Neural cell (in vitro differentiated cells): ENCODE measurements around the gene SDK2. TPM values are rescaled to one million over a fixed set of nuclear protein-coding genes. Genes with fewer than 3 reads are reported as not detected.

Experiments
- H2AFZ ChIP-seq: fragments of 200-600, 300-800 bp; sonication (generic), shearing (Covaris generic); 2 replicates; pipeline ENCODE4 v1.6.0; 2014; ENCODE audit warnings: low read depth, mild to moderate bottlenecking, antibody characterized with exemption, low read length, moderate library complexity
- H3F3A ChIP-seq: fragments of 200-600 bp; shearing (Covaris generic); 2 replicates; pipeline ENCODE4 v1.6.1; 2016; ENCODE audit warnings: mild to moderate bottlenecking, moderate library complexity, mixed read lengths, antibody characterized with exemption, low read length; ENCODE audit not compliant: insufficient read depth, poor library complexity, severe bottlenecking
- H3K27ac ChIP-seq: fragments of 200-600, 300-800 bp; sonication (generic), shearing (Covaris generic); 2 replicates; pipeline ENCODE4 v1.5.1; 2014; ENCODE audit warnings: mild to moderate bottlenecking, low read length, moderate library complexity
- H3K27me3 ChIP-seq: fragments of 300-800, 200-600 bp; sonication (generic), shearing (Covaris generic); 2 replicates; pipeline ENCODE4 v1.6.0; 2014; ENCODE audit warnings: mild to moderate bottlenecking, low read depth, low read length, moderate library complexity; ENCODE audit not compliant: insufficient read depth
- H3K36me3 ChIP-seq: fragments of 300-800, 200-600 bp; sonication (generic), shearing (Covaris generic); 2 replicates; pipeline ENCODE4 v1.5.1; 2014; ENCODE audit warnings: mild to moderate bottlenecking, antibody characterized with exemption, low read length, moderate library complexity; ENCODE audit not compliant: insufficient read depth
- H3K4me2 ChIP-seq: fragments of 300-800, 200-600 bp; sonication (generic), shearing (Covaris generic); 2 replicates; pipeline ENCODE4 v1.6.0; 2014; ENCODE audit warnings: mild to moderate bottlenecking, low read length
- H3K4me3 ChIP-seq: fragments of 300-800, 200-600 bp; sonication (generic), shearing (Covaris generic); 2 replicates; pipeline ENCODE4 v1.5.1; 2014; ENCODE audit warnings: mild to moderate bottlenecking, low read length, moderate library complexity
- H3K79me2 ChIP-seq: fragments of 200-600 bp; shearing (Covaris generic); replicated peaks from 2 replicates; pipeline ENCODE4 v1.6.0; 2014; ENCODE audit warnings: mild to moderate bottlenecking, low read length, moderate library complexity; ENCODE audit not compliant: insufficient read depth
- H3K9ac ChIP-seq: fragments of 300-800, 200-600 bp; sonication (generic), shearing (Covaris generic); 2 replicates; pipeline ENCODE4 v1.6.1; 2016; ENCODE audit warnings: mild to moderate bottlenecking, low read length, mixed read lengths
- H3K9me2 ChIP-seq: fragments of 200-600 bp; shearing (Covaris generic); 2 replicates; pipeline ENCODE4 v1.6.1; 2016; ENCODE audit warnings: mild to moderate bottlenecking, low read length, mixed read lengths; ENCODE audit not compliant: insufficient read depth
- H3K9me3 ChIP-seq: fragments of 200-600, 300-800 bp; sonication (generic), shearing (Covaris generic); 2 replicates; pipeline ENCODE4 v1.6.1; 2016; ENCODE audit warnings: mild to moderate bottlenecking, mixed run types, low read length, moderate library complexity, mixed read lengths
- H4K20me1 ChIP-seq: fragments of 200-600 bp; shearing (Covaris generic); 2 replicates; pipeline ENCODE4 v1.6.1; 2016; ENCODE audit warnings: mild to moderate bottlenecking, mixed run types; ENCODE audit not compliant: insufficient read depth
- EP300 ChIP-seq: fragments of 450-650 bp; conservative IDR thresholded peaks from 2 replicates; pipeline ENCODE4 v1.6.1; 2014; ENCODE audit warnings: antibody characterized with exemption, mild to moderate bottlenecking, moderate library complexity; ENCODE audit not compliant: poor library complexity, severe bottlenecking
- EZH2 ChIP-seq: fragments of 200-600, 300-800 bp; shearing (Covaris generic), sonication (generic); IDR thresholded peaks from 2 replicates; pipeline ENCODE4 v1.6.1; 2014; ENCODE audit warnings: antibody characterized with exemption, low read length, borderline replicate concordance, mild to moderate bottlenecking; ENCODE audit not compliant: insufficient read depth, poor library complexity, severe bottlenecking
- MXI1 ChIP-seq: fragments of 450-650 bp; conservative IDR thresholded peaks from 2 replicates; pipeline ENCODE4 v1.6.1; 2014; ENCODE audit warnings: antibody characterized with exemption, mild to moderate bottlenecking; ENCODE audit not compliant: poor library complexity, severe bottlenecking
- POLR2AphosphoS5 ChIP-seq: IDR thresholded peaks from 2 replicates; pipeline ENCODE4 v1.6.1; 2012
- RAD21 ChIP-seq: fragments of 450-650 bp; conservative IDR thresholded peaks from 2 replicates; pipeline ENCODE4 v1.6.1; 2014; ENCODE audit warnings: antibody characterized with exemption, mild to moderate bottlenecking, moderate library complexity
- SMC3 ChIP-seq: fragments of 450-650 bp; conservative IDR thresholded peaks from 2 replicates; pipeline ENCODE4 v1.6.1; 2014; ENCODE audit warnings: antibody characterized with exemption, mild to moderate bottlenecking, moderate library complexity; ENCODE audit not compliant: poor library complexity
- TAF1 ChIP-seq: IDR thresholded peaks from 2 replicates; pipeline ENCODE4 v1.6.1; 2012; ENCODE audit warnings: low read depth
- polyA plus RNA-seq: library from polyadenylated mRNA; depleted of rRNA; stranded (reverse); fragments of >200 nt; gene quantifications from 2 replicates; pipeline ENCODE4 v1.2.3, GENCODE V29; 2014
- TF ChIP-seq, protein P1 (sequence below): fragments of 450-650 bp; IDR thresholded peaks from 2 replicates; pipeline ENCODE4 v1.5.1; 2014; ENCODE audit warnings: antibody characterized with exemption, mild to moderate bottlenecking, moderate library complexity; ENCODE audit not compliant: poor library complexity, severe bottlenecking
- TF ChIP-seq, protein P2 (sequence below): IDR thresholded peaks from 2 replicates; pipeline ENCODE4 v1.6.1; 2012; ENCODE audit warnings: borderline replicate concordance

SDK2 gene
- polyA plus RNA-seq, 1 donor from 2014 or later, result 0.73 TPM

DNA sequence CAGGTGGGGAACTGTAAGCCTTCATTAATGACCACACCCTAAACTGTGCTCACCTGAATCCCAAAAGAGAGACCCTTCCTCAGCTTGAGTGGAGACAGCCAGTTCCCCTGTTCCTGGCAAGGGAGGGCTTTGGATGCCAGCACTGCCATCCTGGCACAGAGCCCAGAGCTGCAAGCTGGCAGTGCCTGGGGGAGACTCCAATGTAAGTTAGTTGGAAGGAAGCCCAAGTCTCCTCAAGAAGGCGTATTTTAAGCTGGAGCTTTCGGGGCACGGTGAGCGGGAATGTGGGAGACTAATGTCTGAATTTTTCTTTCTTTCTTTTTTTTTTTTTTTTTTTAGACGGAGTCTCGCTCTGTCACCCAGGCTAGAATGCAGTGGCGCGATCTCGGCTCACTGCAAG, 337.1 kb downstream of the SDK2 start:
- Histone ChIP-seq H3K36me3 (no peaks in the 10 kb centered on the region), H3K27me3 (no peaks in the 10 kb centered on the region), H3K4me2 (no peak overlapping the region), H2AFZ (no peak overlapping the region), H3K4me3 (no peak overlapping the region), H3K9me3 (no peaks in the 10 kb centered on the region), H3K79me2 (peaks cover 76% of the 10 kb centered on the region), H3F3A (no peaks in the 10 kb centered on the region), H3K27ac (no peak overlapping the region), H3K9me2 (no peaks in the 10 kb centered on the region), H4K20me1 (no peaks in the 10 kb centered on the region), H3K9ac (no peak overlapping the region)
- TF ChIP-seq POLR2AphosphoS5, result no peak

DNA sequence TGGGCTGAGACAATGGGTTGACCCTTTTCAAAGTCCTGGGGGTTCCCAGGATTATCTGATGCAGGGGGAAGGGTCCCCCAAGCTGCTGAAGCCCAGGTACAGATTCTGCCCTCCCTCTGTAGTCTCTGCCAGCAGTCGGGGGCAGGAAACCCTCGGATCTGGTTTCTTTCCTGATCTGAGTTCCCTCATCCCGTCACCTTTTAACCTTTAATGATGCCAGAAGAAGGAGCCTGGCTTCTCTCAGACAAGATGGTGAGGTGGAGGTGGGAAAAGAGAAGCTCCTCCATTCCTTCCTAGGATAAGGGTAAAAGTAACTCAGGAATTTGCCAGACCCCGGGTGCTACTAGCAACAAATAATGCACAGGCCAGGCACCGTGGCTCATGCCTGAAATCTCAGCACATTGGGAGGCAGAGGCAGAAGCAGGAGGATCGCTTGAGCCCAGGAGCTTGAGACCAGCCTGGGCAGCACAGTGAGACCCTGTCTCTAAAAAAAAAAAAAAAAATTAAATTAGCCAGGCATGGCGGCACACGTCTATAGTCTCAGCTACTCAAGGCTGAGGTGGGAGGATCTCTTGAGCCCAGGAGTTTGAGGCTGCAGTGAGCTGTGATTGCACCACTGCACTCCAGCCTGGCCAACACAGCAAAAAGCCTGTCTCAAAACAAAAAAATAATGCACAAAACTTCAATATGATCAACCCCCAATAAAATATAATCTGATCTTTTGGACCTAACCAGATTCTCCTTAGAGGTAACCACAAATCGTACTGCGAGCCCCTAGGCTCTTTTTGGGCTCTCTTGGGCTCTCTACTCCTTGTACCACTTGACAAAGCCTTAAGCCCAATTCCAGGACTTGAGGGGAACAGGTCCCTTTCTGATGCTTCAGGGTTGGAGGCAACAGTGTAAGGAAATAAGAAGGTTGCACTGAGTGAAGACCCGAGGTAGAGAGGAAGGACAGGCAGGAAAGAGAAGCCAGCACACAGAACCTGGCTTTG, 338.1 kb downstream of the SDK2 start:
- H3F3A ChIP-seq, result no peaks in the 10 kb centered on the region
- H3K4me3 ChIP-seq, result no peak overlapping the region
- H3K4me2 ChIP-seq, result no peak overlapping the region
- H3K79me2 ChIP-seq, result peaks cover 82% of the 10 kb centered on the region
- no peak overlapping the region for H3K9ac ChIP-seq
- H2AFZ ChIP-seq, result no peak overlapping the region
- H4K20me1 ChIP-seq, result no peaks in the 10 kb centered on the region
- H3K9me3 ChIP-seq, result no peaks in the 10 kb centered on the region
- no peaks in the 10 kb centered on the region for H3K9me2 ChIP-seq
- H3K36me3 ChIP-seq, result no peaks in the 10 kb centered on the region
- H3K27ac ChIP-seq, result no peak overlapping the region
- TF ChIP-seq MXI1 (no peak), EP300 (no peak), EZH2 (no peak), SMC3 (no peak), POLR2AphosphoS5 (no peak), RAD21 (no peak), TAF1 (no peak)
- TF ChIP-seq, protein P1, sequence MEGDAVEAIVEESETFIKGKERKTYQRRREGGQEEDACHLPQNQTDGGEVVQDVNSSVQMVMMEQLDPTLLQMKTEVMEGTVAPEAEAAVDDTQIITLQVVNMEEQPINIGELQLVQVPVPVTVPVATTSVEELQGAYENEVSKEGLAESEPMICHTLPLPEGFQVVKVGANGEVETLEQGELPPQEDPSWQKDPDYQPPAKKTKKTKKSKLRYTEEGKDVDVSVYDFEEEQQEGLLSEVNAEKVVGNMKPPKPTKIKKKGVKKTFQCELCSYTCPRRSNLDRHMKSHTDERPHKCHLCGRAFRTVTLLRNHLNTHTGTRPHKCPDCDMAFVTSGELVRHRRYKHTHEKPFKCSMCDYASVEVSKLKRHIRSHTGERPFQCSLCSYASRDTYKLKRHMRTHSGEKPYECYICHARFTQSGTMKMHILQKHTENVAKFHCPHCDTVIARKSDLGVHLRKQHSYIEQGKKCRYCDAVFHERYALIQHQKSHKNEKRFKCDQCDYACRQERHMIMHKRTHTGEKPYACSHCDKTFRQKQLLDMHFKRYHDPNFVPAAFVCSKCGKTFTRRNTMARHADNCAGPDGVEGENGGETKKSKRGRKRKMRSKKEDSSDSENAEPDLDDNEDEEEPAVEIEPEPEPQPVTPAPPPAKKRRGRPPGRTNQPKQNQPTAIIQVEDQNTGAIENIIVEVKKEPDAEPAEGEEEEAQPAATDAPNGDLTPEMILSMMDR, result no peak
- TF ChIP-seq, protein P2, sequence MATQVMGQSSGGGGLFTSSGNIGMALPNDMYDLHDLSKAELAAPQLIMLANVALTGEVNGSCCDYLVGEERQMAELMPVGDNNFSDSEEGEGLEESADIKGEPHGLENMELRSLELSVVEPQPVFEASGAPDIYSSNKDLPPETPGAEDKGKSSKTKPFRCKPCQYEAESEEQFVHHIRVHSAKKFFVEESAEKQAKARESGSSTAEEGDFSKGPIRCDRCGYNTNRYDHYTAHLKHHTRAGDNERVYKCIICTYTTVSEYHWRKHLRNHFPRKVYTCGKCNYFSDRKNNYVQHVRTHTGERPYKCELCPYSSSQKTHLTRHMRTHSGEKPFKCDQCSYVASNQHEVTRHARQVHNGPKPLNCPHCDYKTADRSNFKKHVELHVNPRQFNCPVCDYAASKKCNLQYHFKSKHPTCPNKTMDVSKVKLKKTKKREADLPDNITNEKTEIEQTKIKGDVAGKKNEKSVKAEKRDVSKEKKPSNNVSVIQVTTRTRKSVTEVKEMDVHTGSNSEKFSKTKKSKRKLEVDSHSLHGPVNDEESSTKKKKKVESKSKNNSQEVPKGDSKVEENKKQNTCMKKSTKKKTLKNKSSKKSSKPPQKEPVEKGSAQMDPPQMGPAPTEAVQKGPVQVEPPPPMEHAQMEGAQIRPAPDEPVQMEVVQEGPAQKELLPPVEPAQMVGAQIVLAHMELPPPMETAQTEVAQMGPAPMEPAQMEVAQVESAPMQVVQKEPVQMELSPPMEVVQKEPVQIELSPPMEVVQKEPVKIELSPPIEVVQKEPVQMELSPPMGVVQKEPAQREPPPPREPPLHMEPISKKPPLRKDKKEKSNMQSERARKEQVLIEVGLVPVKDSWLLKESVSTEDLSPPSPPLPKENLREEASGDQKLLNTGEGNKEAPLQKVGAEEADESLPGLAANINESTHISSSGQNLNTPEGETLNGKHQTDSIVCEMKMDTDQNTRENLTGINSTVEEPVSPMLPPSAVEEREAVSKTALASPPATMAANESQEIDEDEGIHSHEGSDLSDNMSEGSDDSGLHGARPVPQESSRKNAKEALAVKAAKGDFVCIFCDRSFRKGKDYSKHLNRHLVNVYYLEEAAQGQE, result no peak
- H3K27me3 ChIP-seq, result no peaks in the 10 kb centered on the region
